HepG2 (cell line): Measurements from ENCODE around the gene ZNF322. TPM values are rescaled to one million over a fixed set of nuclear protein-coding genes. Genes with fewer than 3 reads are reported as not detected.

Experiments used
- ATAC-seq: fragments of 200-7000 bp; cut with Tn5 transposase; 3 replicates; pipeline ENCODE4 v1.9.1; 2020; ENCODE audit warnings: mild to moderate bottlenecking, moderate library complexity
- BruUV-seq: library from RNA; stranded (reverse); fragments of 400-500 nt; replicated peaks from 2 replicates; lab custom pipeline; 2021; lab: Mats Ljungman, UMichigan
- CTCF ChIA-PET: fragments of 300-600 bp; formaldehyde crosslinking; extraction: SDS; loops from one replicate; lab custom pipeline; 2021; ENCODE audit warnings: low total read pairs, inconsistent platforms, low intra/inter-chr PET ratio; lab: Yijun Ruan, JAX
- POLR2A ChIA-PET: fragments of 350-600 bp; sonication (Branson Sonifier 250); formaldehyde crosslinking; loops from one replicate; lab custom pipeline; 2020; ENCODE audit warnings: antibody characterized with exemption, inconsistent platforms; lab: Yijun Ruan, JAX
- DNase-seq: peaks from one replicate; pipeline ENCODE4 v3.0.0-alpha.2; 2015; ENCODE audit warnings: low spot score
- FAIRE-seq: peaks from 3 replicates; lab custom pipeline; 2011; peaks lifted over from hg19 to GRCh38; lab: Jason Lieb, UNC
- H2AFZ ChIP-seq: one replicate; pipeline ENCODE4 v1.6.1; 2011; ENCODE audit warnings: low read length, inconsistent platforms
- H3K27ac ChIP-seq: fragments of 300-600 bp; 3 replicates; pipeline ENCODE4 v1.8.0; 2011; ENCODE audit warnings: mixed run types, mild to moderate bottlenecking, mixed read lengths, low read length, inconsistent platforms; ENCODE audit not compliant: insufficient read depth; ENCODE audit errors: extremely low read length
- H3K27me3 ChIP-seq, 2 experiments: fragments of 200-600 bp in 1 of 2; 2 replicates in 1 of 2; 3 replicates in 1 of 2; pipeline versions ENCODE4 v1.6.0 to v1.8.0; 2011; ENCODE audit warnings: low read length in 2 of 2, mild to moderate bottlenecking in 2 of 2, moderate library complexity in 2 of 2, inconsistent platforms in 1 of 2; ENCODE audit not compliant: insufficient read depth in 2 of 2, control insufficient read depth in 1 of 2
- H3K36me3 ChIP-seq, 2 experiments: fragments of 200-600 bp in 1 of 2; replicated peaks in 1 of 2; 2 replicates in 1 of 2; 3 replicates in 1 of 2; pipeline versions ENCODE4 v1.5.1 to v1.8.0; 2011; ENCODE audit warnings: low read length in 2 of 2, inconsistent platforms in 1 of 2; ENCODE audit not compliant: insufficient read depth in 2 of 2, control insufficient read depth in 1 of 2
- H3K4me1 ChIP-seq: 2 replicates; pipeline ENCODE4 v1.5.1; 2012; ENCODE audit warnings: low read length, inconsistent platforms; ENCODE audit not compliant: insufficient read depth
- H3K4me2 ChIP-seq: 2 replicates; pipeline ENCODE4 v1.6.0; 2011; ENCODE audit warnings: low read depth, low read length, inconsistent platforms
- H3K4me3 ChIP-seq, 3 experiments: fragments of 200-600 bp in 1 of 3; sonication (generic), shearing (Covaris generic) in 1 of 3; replicated peaks in 1 of 3; 2 replicates each; pipeline ENCODE4 v1.5.1; 2011 to 2016; ENCODE audit warnings: low read length in 3 of 3, inconsistent platforms in 2 of 3, low read depth in 2 of 3, mild to moderate bottlenecking in 2 of 3, control low read depth in 1 of 3, mixed read lengths in 1 of 3; ENCODE audit not compliant: insufficient read depth in 1 of 3
- H3K79me2 ChIP-seq: one replicate; pipeline ENCODE4 v1.6.1; 2011; ENCODE audit warnings: low read length, inconsistent platforms; ENCODE audit not compliant: insufficient read depth
- H3K9ac ChIP-seq: 2 replicates; pipeline ENCODE4 v1.6.0; 2011; ENCODE audit warnings: mild to moderate bottlenecking, low read depth, low read length, inconsistent platforms; ENCODE audit not compliant: insufficient read depth
- H3K9me3 ChIP-seq: 2 replicates; pipeline ENCODE4 v1.5.1; 2012; ENCODE audit warnings: mild to moderate bottlenecking, low read length
- H4K20me1 ChIP-seq: 2 replicates; pipeline ENCODE4 v1.6.0; 2011; ENCODE audit warnings: inconsistent platforms, mild to moderate bottlenecking, low read length, moderate library complexity; ENCODE audit not compliant: insufficient read depth
- ARID2 ChIP-seq: sonication (generic); formaldehyde crosslinking; IDR thresholded peaks from 2 replicates; pipeline ENCODE4 v1.8.1; 2022; ENCODE audit warnings: mild to moderate bottlenecking, missing genetic modification reagents, borderline replicate concordance
- CBFB ChIP-seq: sonication (generic); formaldehyde crosslinking; IDR thresholded peaks from 2 replicates; pipeline ENCODE4 v1.4.0; 2020; ENCODE audit warnings: missing genetic modification reagents
- GFI1 ChIP-seq: sonication (generic); formaldehyde crosslinking; IDR thresholded peaks from 2 replicates; pipeline ENCODE4 v1.5.0; 2020; ENCODE audit warnings: missing genetic modification reagents, mild to moderate bottlenecking, borderline replicate concordance
- HMG20B ChIP-seq: conservative IDR thresholded peaks from 2 replicates; pipeline ENCODE4 v1.6.1; 2016; ENCODE audit warnings: missing genetic modification reagents, missing compliant biosample characterization
- KDM1A ChIP-seq: IDR thresholded peaks from 2 replicates; pipeline ENCODE4 v1.6.1; 2016; ENCODE audit warnings: missing compliant biosample characterization
- NFE2L1 ChIP-seq: sonication (generic); formaldehyde crosslinking; IDR thresholded peaks from 2 replicates; pipeline ENCODE4 v1.4.0; 2020; ENCODE audit warnings: missing genetic modification reagents, mild to moderate bottlenecking, borderline replicate concordance
- PHB2 ChIP-seq: fragments of 450-650 bp; IDR thresholded peaks from 2 replicates; pipeline ENCODE4 v1.6.1; 2018; ENCODE audit not compliant: partially characterized antibody
- POLR2AphosphoS2 ChIP-seq: IDR thresholded peaks from 2 replicates; pipeline ENCODE4 v1.6.1; 2011; ENCODE audit warnings: low read depth, low read length, improper control_type of control experiment
- RORA ChIP-seq: sonication (generic); formaldehyde crosslinking; IDR thresholded peaks from 2 replicates; pipeline ENCODE4 v1.5.0; 2020; ENCODE audit warnings: mild to moderate bottlenecking, missing genetic modification reagents, moderate library complexity
- SIN3A ChIP-seq: IDR thresholded peaks from 2 replicates; pipeline ENCODE4 v1.6.1; 2011; ENCODE audit warnings: low read depth, mild to moderate bottlenecking, control low read depth, low read length, borderline replicate concordance
- ZMYM2 ChIP-seq: sonication (generic); formaldehyde crosslinking; IDR thresholded peaks from 2 replicates; pipeline ENCODE4 v1.8.0; 2022; ENCODE audit warnings: mild to moderate bottlenecking, missing genetic modification reagents
- ZNF337 ChIP-seq: sonication (generic); formaldehyde crosslinking; IDR thresholded peaks from 2 replicates; pipeline ENCODE4 v1.5.1; 2020; ENCODE audit warnings: missing genetic modification reagents, low read depth, mild to moderate bottlenecking, borderline replicate concordance
- ZNF343 ChIP-seq: sonication (generic); formaldehyde crosslinking; IDR thresholded peaks from 2 replicates; pipeline ENCODE4 v1.4.0; 2020; ENCODE audit warnings: mild to moderate bottlenecking, missing genetic modification reagents
- ZNF460 ChIP-seq: sonication (generic); formaldehyde crosslinking; IDR thresholded peaks from 2 replicates; pipeline ENCODE4 v1.5.1; 2020; ENCODE audit warnings: missing genetic modification reagents, mild to moderate bottlenecking, borderline replicate concordance
- ZNF549 ChIP-seq: sonication (generic); formaldehyde crosslinking; IDR thresholded peaks from 2 replicates; pipeline ENCODE4 v1.5.0; 2020; ENCODE audit warnings: missing genetic modification reagents
- ZNF792 ChIP-seq: IDR thresholded peaks from 2 replicates; pipeline ENCODE4 v1.6.1; 2016
- ZSCAN21 ChIP-seq: sonication (generic); formaldehyde crosslinking; IDR thresholded peaks from 2 replicates; pipeline ENCODE4 v1.8.0; 2022; ENCODE audit warnings: mild to moderate bottlenecking, missing genetic modification reagents, moderate library complexity, borderline replicate concordance
- WGBS: methylation state at CpG from one replicate; pipeline ENCODE4 v1.1.6; 2017; ENCODE audit warnings: low lambda C conversion rate; 5-methylcytosine and 5-hydroxymethylcytosine counted together
- in situ Hi-C: cut with HindIII; loops from 2 replicates; pipeline ENCODE4 v1.10.0; 2017; ENCODE audit warnings: low pct_unique_long_range_greater_than_20kb; ENCODE audit not compliant: extremely low pct_ligation_motif_present
- intact Hi-C: fragments of 100-400 bp; cut with micrococcal nuclease; formaldehyde crosslinking; loops from one replicate; pipeline ENCODE4 v1.10.0; 2022; ENCODE audit not compliant: unreplicated experiment
- polyA plus RNA-seq, 8 experiments: library from polyadenylated mRNA; depleted of rRNA in 3 of 8; stranded (reverse) in 7 of 8; unstranded in 1 of 8; fragments of >200 nt; fragmentation: Illumina TruSeq in 4 of 8; extraction: Trizol in 4 of 8; gene quantifications; 2 replicates each; pipeline versions ENCODE4 v1.2.1 to v1.2.3, GENCODE V29; 2011 to 2016; ENCODE audit warnings: low read depth in 4 of 8, missing spikeins in 1 of 8, mixed read lengths in 1 of 8; ENCODE audit not compliant: insufficient read depth in 1 of 8
- total RNA-seq, 5 experiments: library from RNA; depleted of rRNA; stranded (reverse); fragments of >200 nt; fragmentation: Illumina TruSeq; extraction: Trizol; gene quantifications; 2 replicates each; pipeline ENCODE4 v1.2.3, GENCODE V29; 2016; ENCODE audit warnings: low read depth in 1 of 5
- TF ChIP-seq, protein P1 (sequence below): sonication (generic); formaldehyde crosslinking; IDR thresholded peaks from 2 replicates; pipeline ENCODE4 v1.4.0; 2020; ENCODE audit warnings: missing genetic modification reagents
- TF ChIP-seq, protein P2 (sequence below): IDR thresholded peaks from 2 replicates; pipeline ENCODE4 v1.6.1; 2016; ENCODE audit warnings: missing genetic modification reagents, missing compliant biosample characterization

The ZNF322 gene
- total and polyA plus RNA-seq, 2 of the 13 experiments (the other 11 are each of a cell fraction or from before 2014, with no cell fraction given): 8.3 to 22.8 TPM

GRCh38 chr6:26595669-26596269 is 63.8 kb downstream of the ZNF322 start (continued):
- TF ChIP-seq, protein P1, sequence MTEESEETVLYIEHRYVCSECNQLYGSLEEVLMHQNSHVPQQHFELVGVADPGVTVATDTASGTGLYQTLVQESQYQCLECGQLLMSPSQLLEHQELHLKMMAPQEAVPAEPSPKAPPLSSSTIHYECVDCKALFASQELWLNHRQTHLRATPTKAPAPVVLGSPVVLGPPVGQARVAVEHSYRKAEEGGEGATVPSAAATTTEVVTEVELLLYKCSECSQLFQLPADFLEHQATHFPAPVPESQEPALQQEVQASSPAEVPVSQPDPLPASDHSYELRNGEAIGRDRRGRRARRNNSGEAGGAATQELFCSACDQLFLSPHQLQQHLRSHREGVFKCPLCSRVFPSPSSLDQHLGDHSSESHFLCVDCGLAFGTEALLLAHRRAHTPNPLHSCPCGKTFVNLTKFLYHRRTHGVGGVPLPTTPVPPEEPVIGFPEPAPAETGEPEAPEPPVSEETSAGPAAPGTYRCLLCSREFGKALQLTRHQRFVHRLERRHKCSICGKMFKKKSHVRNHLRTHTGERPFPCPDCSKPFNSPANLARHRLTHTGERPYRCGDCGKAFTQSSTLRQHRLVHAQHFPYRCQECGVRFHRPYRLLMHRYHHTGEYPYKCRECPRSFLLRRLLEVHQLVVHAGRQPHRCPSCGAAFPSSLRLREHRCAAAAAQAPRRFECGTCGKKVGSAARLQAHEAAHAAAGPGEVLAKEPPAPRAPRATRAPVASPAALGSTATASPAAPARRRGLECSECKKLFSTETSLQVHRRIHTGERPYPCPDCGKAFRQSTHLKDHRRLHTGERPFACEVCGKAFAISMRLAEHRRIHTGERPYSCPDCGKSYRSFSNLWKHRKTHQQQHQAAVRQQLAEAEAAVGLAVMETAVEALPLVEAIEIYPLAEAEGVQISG (CRISPR knock-in tag): peak; percentile 88
- TF ChIP-seq KDM1A (CRISPR knock-in tag): peak; percentile 89
- peak; percentile 42; the same call in 1 of the 2 replicates for TF ChIP-seq ZNF343 (CRISPR knock-in tag)
- no peak for TF ChIP-seq POLR2AphosphoS2
- no peak for TF ChIP-seq PHB2
- no peak for TF ChIP-seq ARID2 (CRISPR knock-in tag)

GRCh38 chr6:26594730-26595632 is 64.6 kb downstream of the ZNF322 start:
- in situ Hi-C loops: no loop called here
- peaks cover 31% of the 10 kb centered on the region for H3K4me1 ChIP-seq
- peak overlapping the region; percentile 87 for H3K4me2 ChIP-seq
- intact Hi-C loops: no loop called here
- H3K36me3 ChIP-seq: peaks cover 4 to 19% of the 10 kb centered on the region in 2 experiments
- DNase-seq (peak; percentile 58), FAIRE-seq (no peak), ATAC-seq (peak; percentile 2; the same call in 2 of the 3 replicates)
- no peaks in the 10 kb centered on the region for H3K9me3 ChIP-seq
- ChIA-PET CTCF (interaction anchor here (1.0 to 2.9 kb wide), 4 partner anchors 19 to 273 kb away, joined by 3 to 27 read pairs (median 13); no protein-coding TSS in a partner anchor), POLR2A (interaction anchor here (1.0 to 2.1 kb wide), 11 partner anchors 18 to 1212 kb away, joined by 3 to 12 read pairs (median 5); a partner anchor contains a TSS)
- peak overlapping the region; percentile 46; the same call in 1 of the 2 replicates for H3K9ac ChIP-seq
- peak overlapping the region; percentile 71 to 100 (median 88) for H3K4me3 ChIP-seq
- 39% methylated on average over 23 of the region's 23 CpGs for WGBS
- H2AFZ ChIP-seq: peak overlapping the region; percentile 38
- no peaks in the 10 kb centered on the region; a peak in 1 of 5 replicates for H3K27me3 ChIP-seq
- BruUV-seq: no TSS peak
- no peaks in the 10 kb centered on the region for H4K20me1 ChIP-seq
- peaks cover 15% of the 10 kb centered on the region for H3K79me2 ChIP-seq
- peak overlapping the region; percentile 80 for H3K27ac ChIP-seq
- TF ChIP-seq RORA (no peak), ZNF792 (CRISPR knock-in tag) (0 out of 2 replicates have a peak, but pooled peaks have one; percentile 36), ZNF460 (CRISPR knock-in tag) (no peak), GFI1 (0 out of 2 replicates have a peak, but pooled peaks have one; percentile 37), NFE2L1 (CRISPR knock-in tag) (no peak), CBFB (CRISPR knock-in tag) (no peak), ZNF549 (CRISPR knock-in tag) (no peak), ZSCAN21 (CRISPR knock-in tag) (no peak), ZNF337 (CRISPR knock-in tag) (no peak), SIN3A (no peak), HMG20B (CRISPR knock-in tag) (0 out of 2 replicates have a peak, but pooled peaks have one; percentile 12), ZMYM2 (CRISPR knock-in tag) (peak; percentile 60; the same call in 1 of the 2 replicates)
- TF ChIP-seq, protein P2, sequence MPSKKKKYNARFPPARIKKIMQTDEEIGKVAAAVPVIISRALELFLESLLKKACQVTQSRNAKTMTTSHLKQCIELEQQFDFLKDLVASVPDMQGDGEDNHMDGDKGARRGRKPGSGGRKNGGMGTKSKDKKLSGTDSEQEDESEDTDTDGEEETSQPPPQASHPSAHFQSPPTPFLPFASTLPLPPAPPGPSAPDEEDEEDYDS: 0 out of 2 replicates have a peak, but pooled peaks have one; percentile 39
